GM18508 (cell line): ENCODE results near the gene NOXA1.

Experiments used
- ATAC-seq: cut with Tn5 transposase; IDR thresholded peaks from one replicate; pipeline ENCODE4 v1.9.1; 2021; ENCODE audit warnings: moderate number of reproducible peaks; ENCODE audit not compliant: insufficient read depth, unreplicated experiment

The NOXA1 gene

DNA sequence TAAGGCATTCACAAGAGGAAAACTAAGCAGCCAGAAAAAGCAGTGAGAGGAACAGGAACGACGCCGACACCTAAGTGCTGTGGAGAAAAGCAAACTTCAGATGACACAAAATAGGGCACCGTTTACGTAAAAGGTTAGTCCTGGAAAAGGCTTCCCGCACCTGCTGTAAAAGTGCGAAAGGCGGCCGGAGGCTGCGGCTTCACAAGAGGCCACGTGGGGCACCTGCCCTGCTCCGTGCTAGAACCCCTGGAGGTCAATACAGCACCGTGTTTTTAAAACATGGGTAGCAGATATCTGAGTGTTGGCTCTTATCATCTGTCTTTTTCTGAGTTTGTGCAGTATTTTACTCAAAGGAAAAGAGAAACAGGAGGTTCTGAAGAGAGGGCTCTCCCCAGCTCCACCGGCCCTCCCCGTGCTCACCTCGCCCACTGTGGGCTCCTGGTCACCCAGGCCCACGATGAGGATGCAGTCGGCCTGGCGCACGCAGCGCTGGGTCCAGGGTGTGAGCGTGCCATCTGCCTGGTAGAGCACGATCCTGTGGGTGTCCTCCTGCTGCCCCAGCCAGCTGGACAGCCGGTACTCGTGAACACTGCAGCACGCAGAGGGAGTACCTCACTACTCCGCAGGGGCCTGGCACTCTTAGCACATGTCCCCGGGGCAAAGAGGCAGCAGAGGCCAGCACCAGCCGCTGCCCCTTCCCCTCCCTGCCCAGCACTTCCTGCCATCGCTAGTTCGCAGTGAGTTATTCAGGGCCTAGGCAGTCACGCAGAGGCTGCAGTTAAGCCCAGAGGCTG lies 56.9 kb downstream of the NOXA1 start:
- no peak for ATAC-seq

DNA sequence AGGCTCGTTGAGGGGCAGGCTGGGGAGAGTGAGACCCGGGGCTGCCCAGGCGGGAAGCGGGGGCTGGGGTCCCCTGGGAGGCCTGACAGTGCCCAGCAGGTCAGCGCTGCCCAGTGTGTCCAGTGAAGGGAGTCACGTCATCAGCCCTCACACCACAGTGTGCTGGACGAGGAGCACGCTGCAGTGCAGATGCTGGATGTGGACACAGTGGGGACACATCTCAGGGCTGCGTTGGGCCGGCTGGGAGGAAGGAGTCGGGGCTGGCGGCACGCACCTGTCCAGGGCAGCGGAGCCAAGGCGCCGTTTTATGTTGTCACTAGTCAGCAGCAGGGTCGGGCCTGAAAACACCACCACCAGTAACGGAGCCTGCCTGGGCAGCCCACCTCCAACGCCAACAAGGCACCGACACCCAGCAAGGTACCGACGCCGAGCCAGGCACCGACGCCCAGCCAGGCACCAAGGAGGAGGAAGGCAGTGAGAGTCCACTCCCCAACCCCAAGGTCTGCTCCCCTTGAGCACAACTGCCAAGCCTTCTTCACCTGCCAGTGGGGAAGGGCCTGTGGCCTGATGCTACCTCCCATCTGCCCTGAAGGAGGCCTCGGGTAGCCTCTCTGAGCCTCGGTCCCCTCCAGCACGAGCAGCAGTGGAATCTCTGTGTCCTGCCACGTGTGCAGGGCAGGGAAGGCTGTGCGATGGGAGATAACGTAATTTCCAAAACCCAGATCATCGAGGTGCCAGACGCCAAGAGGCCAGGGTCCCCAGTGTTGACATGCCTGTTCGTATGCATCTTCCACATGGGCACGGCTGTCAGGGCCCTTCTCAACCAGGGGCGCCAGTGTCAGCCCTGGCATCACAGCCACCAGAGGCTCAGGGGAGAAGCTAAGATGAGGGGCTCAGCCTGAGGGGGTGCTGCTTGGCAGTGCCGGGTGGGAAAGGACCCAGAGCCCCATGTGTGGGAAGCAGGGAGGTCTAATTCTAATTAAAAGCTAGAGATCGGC lies 57.8 kb downstream of the NOXA1 start:
- ATAC-seq = no peak

- ATAC-seq = no peak
Measured at GRCh38 chr9:137482094-137482781, 59.0 kb downstream of the NOXA1 start.
